ENCODE results near the gene GPHN. TPM values are rescaled to one million over a fixed set of nuclear protein-coding genes. Genes with fewer than 3 reads are reported as not detected.

GPHN gene
- total and polyA plus RNA-seq, 8 donors: 15.7 to 98.7 (median 35.7) TPM

DNA sequence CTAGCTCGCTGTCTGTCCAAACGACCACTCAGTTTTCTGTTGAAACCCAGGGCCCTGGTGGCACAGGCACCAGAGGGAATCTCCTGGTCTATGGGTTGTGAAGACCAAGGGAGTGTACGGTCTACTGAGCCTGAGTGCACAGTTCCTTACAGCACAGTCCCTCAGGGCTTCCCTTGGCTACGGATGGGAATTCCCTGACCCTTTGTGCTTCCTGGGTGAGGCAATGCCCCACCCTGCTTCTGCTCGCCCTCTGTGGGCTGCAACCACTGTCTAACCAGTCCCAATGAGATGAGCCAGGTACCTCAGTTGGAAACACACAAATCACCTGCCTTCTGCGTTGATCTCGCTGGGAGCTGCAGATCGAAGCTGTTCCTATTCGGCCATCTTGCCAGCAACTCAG is 22.6 kb downstream of the GPHN start:
- Histone ChIP-seq H3K27me3 (no peaks in the 10 kb centered on the region), H3K4me3 (no peak overlapping the region), H3K9me3 (no peaks in the 10 kb centered on the region), H3K36me3 (no peaks in the 10 kb centered on the region), H3K4me1 (peaks cover 0 to 4% (median 0%) of the 10 kb centered on the region in 4 donors), H3K27ac (no peak overlapping the region)
- WGBS, 5 donors: 87 to 95% (median 94%) methylated on average over 9 of the region's 9 CpGs
- intact Hi-C loops (cut with DNase I; ENCODE audit: low total_unique reads): no loop called here
- TF ChIP-seq POLR2AphosphoS5 (IDR thresholded peaks at IDR 0.05) (no peak), EP300 (IDR thresholded peaks at IDR 0.05) (no peak), POLR2A (IDR thresholded peaks at IDR 0.05) (no peak)
- TF ChIP-seq, protein P1, sequence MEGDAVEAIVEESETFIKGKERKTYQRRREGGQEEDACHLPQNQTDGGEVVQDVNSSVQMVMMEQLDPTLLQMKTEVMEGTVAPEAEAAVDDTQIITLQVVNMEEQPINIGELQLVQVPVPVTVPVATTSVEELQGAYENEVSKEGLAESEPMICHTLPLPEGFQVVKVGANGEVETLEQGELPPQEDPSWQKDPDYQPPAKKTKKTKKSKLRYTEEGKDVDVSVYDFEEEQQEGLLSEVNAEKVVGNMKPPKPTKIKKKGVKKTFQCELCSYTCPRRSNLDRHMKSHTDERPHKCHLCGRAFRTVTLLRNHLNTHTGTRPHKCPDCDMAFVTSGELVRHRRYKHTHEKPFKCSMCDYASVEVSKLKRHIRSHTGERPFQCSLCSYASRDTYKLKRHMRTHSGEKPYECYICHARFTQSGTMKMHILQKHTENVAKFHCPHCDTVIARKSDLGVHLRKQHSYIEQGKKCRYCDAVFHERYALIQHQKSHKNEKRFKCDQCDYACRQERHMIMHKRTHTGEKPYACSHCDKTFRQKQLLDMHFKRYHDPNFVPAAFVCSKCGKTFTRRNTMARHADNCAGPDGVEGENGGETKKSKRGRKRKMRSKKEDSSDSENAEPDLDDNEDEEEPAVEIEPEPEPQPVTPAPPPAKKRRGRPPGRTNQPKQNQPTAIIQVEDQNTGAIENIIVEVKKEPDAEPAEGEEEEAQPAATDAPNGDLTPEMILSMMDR (IDR thresholded peaks at IDR 0.05): no peak
- DNase-seq: no peak

DNA sequence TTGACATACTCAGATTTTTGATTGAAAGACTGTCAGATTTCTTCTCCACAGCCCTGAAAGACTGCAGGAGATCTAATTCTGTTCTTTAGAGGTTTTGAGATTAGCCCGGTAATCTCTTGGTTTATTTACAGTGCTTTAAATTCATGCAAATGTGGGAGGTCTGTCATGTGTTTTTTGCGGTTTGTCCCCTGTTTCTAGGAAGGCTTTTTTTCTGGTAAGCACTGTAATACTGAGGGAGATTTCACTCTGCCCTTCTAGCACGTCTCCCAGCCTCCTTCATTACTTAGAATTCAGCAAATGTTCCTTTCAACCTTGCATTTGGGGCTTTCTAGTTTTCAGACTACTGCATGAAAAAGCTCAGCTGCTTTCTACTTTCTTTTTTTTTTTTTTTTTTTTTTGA is 31.1 kb downstream of the GPHN start:
- Histone ChIP-seq H3K36me3 (no peaks in the 10 kb centered on the region), H3K4me1 (peaks cover 0 to 27% (median 6%) of the 10 kb centered on the region in 4 donors), H3K4me3 (no peak overlapping the region), H3K9me3 (no peaks in the 10 kb centered on the region), H3K27me3 (no peaks in the 10 kb centered on the region), H3K27ac (no peak overlapping the region)
- intact Hi-C loops (cut with DNase I; ENCODE audit: low total_unique reads): no loop called here
- no peak for DNase-seq
- WGBS, 5 donors: 18 to 47% (median 36%) methylated on average over 3 of the region's 3 CpGs
- TF ChIP-seq POLR2A (IDR thresholded peaks at IDR 0.05) (no peak), POLR2AphosphoS5 (IDR thresholded peaks at IDR 0.05) (no peak), EP300 (IDR thresholded peaks at IDR 0.05) (no peak)
- TF ChIP-seq, protein P1 (IDR thresholded peaks at IDR 0.05): no peak

DNA sequence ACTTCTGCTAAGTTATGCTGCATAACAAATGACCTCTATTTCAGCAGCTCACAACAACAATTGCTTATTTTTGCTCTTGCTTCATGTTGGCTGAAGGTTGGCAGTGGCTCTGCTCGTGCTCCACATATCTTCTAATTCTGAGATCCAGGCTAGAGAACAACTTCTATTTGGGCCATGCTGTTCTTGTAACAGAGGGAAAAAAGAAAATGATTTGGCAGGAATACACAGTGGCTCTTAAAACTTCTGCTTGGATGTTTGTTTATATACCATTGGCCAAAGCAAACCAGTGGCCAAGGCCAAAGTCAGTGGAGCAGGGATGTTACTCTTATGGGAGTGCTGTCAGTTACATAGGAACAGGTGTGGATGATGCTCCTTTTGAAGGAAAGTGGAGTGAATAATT is 32.1 kb downstream of the GPHN start:
- Histone ChIP-seq H3K27me3 (no peaks in the 10 kb centered on the region), H3K36me3 (no peaks in the 10 kb centered on the region), H3K4me3 (no peak overlapping the region), H3K4me1 (peaks cover 0 to 27% (median 6%) of the 10 kb centered on the region in 4 donors), H3K27ac (no peak overlapping the region), H3K9me3 (no peaks in the 10 kb centered on the region)
- 56 to 83% (median 66%) methylated on average over 1 of the region's 1 CpG for WGBS, 5 donors
- intact Hi-C loops (cut with DNase I; ENCODE audit: low total_unique reads): no loop called here
- no peak for TF ChIP-seq POLR2A (IDR thresholded peaks at IDR 0.05)
- TF ChIP-seq, protein P1 (IDR thresholded peaks at IDR 0.05): no peak
- no peak for TF ChIP-seq POLR2AphosphoS5 (IDR thresholded peaks at IDR 0.05)
- no peak for TF ChIP-seq EP300 (IDR thresholded peaks at IDR 0.05)
- DNase-seq: no peak

DNA sequence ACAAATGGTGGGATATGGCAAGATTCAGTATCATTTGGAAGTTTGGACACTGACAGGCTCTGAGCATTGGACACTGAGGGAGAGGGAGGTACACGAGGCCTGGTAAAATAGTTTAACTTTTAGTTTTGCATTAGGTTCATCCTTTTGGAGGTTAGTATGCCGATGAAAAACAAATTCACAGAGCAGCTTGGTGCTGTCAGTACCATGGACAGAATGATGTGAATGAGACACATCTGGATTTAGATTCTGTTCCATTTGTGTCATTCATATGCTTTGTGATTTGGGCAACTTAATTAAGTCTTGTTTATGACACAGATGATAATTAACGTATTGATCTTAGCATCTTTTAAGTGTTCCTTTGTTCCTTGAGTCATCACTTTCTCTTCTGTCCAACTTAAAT is 33.7 kb downstream of the GPHN start:
- Histone ChIP-seq H3K27me3 (no peaks in the 10 kb centered on the region), H3K4me1 (peaks cover 0 to 25% (median 6%) of the 10 kb centered on the region in 4 donors), H3K9me3 (no peaks in the 10 kb centered on the region), H3K4me3 (no peak overlapping the region), H3K36me3 (no peaks in the 10 kb centered on the region), H3K27ac (no peak overlapping the region)
- WGBS, 5 donors: 85 to 92% (median 88%) methylated on average over 3 of the region's 3 CpGs
- intact Hi-C loops (cut with DNase I; ENCODE audit: low total_unique reads): no loop called here
- DNase-seq: no peak
- TF ChIP-seq POLR2A (IDR thresholded peaks at IDR 0.05): no peak
- TF ChIP-seq, protein P1 (IDR thresholded peaks at IDR 0.05): no peak
- TF ChIP-seq EP300 (IDR thresholded peaks at IDR 0.05): no peak
- no peak for TF ChIP-seq POLR2AphosphoS5 (IDR thresholded peaks at IDR 0.05)
